ENCODE measurements around the gene ESYT3.
"Not testable (repeated sequence)": the region's sequence is repeated elsewhere in the genome, so short reads cannot be mapped to it uniquely, and the experiment has no call there.

The ESYT3 gene

DNA sequence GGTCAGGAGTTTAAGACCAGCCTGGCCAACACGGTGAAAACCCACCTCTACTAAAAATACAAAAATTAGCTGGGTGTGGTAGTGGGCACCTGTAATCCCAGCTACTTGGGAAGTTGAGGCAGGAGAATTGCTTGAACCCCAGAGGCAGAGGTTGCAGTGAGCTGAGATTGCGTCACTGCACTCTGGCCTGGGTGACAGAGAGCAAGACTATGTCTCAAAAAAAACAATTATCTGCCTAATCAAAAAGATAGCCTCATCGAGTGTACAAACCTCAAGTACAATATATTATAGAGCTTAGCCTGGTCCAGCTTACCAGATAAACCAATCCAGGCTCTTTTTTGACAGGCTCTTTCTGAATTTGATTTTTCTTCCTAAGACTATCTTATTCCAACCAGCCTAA, 61.2 kb downstream of the ESYT3 start:
- DNase-seq: not testable (repeated sequence)

DNA sequence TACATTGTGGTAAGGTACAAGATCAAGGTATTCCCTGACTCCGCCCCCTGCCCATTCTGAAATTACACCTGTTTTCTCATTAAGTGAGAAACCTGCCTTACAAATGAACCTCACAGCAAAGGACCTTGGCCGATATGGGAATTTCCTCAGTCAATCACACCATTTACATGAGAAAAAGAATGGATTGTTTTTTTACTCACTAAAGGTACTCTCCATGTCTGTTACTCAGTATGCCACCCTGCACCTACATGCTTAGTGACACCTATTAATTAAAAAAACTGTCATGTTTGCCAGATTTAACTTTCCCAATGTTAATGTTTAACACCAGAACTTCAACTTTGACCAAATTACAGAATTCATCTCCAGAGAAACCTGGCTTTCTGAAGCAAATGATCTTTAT, 62.0 kb downstream of the ESYT3 start:
- no peak for DNase-seq

DNA sequence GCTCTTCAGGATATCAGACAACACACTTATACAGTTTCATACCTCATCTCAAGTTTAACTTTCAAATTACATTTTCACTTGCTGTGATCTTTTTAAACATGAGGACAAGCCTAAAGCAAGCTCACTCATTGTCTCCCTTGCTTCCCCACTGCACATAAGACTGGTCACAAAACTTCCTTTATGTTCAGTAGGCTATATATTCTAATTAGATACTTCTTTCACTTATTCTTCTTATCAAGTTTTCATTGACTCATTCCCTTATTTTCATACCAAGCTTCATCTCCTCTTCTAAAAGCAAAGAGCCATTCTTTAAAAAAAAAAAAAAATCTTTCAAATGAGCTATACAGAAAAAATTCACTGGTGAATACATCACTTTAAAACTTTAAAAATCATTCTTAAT, 62.6 kb downstream of the ESYT3 start:
- DNase-seq: no peak

DNA sequence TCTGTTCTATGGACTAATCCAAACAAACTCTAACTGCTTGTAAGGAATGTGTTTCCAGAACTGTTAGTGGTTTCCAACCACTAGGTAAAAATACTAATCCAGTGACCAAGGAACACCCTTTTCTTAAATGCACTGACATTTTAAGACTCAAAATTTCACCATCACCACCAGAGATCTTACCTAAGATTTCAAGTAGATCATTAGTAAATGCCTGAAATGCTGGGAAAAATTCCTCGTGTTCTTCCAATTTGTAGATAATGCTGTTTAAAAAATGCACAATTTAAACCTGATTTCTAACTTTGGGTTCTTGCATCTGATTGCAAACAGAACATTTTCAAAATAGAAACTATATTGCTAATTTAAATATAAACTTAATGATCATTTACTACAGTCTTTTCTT, 63.4 kb downstream of the ESYT3 start:
- no peak for DNase-seq

DNA sequence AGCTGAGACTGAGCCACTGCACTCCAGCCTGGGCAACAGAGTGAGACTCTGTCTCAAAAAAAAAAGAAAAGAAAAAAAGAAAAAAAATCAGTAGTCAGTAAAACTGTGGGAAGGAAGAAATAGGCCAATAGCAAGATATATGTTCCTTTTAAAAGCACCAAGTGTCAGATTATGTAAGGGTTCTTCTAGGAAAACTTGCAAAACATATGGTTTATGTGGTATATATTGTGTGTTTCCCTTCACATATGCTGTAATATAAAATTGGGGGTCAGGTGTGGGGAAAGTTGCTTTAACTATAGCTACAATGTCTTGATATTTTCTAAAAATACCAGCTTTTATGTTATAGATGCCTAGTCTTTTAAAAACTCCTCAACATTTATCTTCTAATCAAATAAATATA, 64.6 kb downstream of the ESYT3 start:
- no peak for DNase-seq

DNA sequence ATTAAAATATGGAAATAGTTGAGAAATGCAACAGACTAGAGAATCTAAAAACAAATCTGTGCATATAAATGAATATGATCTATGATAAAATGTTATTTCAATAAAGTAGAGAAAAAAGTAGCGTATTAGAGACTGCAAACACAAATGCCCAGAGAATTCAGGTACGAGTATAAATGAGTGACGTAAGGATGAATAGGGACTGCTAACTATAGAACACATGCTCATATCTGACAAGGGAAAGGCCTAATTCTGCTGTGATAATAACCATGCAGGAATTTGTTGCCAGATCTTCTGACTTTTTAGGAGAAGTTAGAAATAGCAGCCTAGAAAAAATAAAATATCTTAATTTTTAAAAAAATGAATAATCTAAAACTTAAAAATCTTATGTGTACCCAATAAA, 73.1 kb downstream of the ESYT3 start:
- DNase-seq: no peak

DNA sequence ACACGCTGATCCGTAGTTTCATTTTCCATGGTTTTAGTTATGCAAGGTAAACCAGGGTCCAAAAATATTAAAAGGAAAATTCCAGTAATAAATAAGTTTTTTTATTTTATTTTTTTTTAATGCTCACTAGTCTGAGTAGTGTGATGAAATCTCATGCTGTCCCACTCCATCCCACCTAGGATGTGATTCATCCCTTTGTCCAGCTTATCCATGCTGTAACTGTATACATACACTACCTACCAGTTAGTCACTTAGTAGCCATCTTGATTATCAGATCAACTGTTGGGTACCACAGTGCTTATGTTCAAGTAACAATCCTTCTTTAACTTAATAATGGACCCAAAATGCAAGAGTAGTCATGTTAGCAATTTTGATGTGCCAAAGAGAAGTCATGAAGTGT, 75.2 kb downstream of the ESYT3 start:
- DNase-seq: no peak

DNA sequence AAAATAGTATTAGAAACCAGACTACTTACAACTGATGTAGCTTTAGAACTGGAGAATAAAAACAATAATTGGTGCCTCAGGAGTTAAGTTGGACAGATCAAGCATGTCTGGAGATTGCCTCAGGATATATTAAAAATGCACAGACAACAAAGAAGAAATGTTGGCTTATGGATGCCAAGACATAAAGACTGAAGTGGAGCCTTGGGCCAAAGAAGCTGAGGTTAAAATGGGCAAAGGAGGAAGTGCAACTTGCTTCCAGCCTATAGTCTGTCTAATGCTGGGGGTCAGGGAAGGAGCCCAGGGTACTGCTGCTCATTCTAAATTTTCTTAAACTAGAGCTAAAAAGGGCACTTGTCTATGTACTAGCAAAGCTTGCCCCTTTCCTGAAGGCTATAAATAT, 77.5 kb downstream of the ESYT3 start:
- DNase-seq: no peak

DNA sequence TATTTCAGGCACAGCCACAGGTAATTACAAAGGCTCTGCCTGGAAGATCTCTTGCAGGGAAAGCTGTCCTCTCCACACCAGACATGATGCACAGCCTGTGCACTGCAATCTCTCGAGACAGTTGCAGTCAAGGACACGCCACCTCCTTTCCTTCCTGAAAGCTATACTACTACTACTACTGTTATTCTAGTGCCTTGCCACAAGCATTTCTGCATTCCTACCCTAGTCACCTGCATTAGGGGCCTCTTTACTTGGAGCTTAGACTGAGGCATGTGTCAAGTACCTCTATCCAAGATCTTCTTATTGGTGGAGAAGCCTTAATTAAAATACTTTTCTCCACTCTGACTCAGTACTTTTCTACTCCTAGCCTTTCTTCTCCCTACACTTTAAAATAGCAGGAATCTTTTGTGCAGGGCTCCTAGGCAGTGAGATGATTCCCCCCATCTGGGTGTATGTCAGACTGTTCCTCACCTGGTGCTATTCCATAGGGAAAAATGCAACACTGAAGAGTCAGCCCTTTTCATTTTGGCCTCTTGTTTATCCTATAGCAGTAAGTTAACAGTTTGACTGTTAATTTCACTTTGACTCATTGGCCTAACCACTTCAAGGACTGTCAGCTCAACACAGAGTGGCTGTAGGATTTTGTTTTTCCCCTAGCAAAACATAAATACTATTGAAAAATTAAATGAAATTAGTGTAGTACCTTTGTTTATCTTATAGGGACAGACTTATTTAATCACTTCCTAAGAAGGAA, 78.9 kb downstream of the ESYT3 start:
- DNase-seq: no peak

DNA sequence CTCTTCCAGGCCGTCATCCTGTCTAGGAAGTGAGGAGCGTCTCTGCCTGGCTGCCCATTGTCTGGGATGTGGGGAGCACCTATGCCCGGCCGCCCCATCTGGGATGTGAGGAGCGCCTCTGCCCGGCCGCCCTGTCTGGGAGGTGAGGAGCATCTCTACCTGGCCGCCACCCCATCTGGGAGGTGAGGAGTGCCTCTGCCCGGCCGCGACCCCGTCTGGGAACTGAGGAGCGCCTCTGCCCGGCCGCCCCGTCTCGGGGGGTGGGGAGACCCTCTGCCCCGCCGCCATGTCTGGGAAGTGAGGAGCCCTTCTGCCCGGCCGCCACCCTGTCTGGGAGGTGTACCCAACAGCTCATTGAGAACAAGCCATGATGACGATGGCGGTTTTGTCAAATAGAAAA, 87.0 kb downstream of the ESYT3 start:
- not testable (repeated sequence) for DNase-seq
